Measurements from ENCODE around the gene TMEM209.

GRCh38 chr7:130234078-130234477 lies 28.9 kb upstream of the TMEM209 start:
- TF ChIP-seq, protein P1, sequence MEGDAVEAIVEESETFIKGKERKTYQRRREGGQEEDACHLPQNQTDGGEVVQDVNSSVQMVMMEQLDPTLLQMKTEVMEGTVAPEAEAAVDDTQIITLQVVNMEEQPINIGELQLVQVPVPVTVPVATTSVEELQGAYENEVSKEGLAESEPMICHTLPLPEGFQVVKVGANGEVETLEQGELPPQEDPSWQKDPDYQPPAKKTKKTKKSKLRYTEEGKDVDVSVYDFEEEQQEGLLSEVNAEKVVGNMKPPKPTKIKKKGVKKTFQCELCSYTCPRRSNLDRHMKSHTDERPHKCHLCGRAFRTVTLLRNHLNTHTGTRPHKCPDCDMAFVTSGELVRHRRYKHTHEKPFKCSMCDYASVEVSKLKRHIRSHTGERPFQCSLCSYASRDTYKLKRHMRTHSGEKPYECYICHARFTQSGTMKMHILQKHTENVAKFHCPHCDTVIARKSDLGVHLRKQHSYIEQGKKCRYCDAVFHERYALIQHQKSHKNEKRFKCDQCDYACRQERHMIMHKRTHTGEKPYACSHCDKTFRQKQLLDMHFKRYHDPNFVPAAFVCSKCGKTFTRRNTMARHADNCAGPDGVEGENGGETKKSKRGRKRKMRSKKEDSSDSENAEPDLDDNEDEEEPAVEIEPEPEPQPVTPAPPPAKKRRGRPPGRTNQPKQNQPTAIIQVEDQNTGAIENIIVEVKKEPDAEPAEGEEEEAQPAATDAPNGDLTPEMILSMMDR (IDR thresholded peaks at IDR 0.05), result no peak
- TF ChIP-seq EP300 (IDR thresholded peaks at IDR 0.05) (no peak), POLR2AphosphoS5 (IDR thresholded peaks at IDR 0.05) (no peak)
